ENCODE results near the gene FLG.

- TF ChIP-seq CTCF (conservative IDR thresholded peaks at IDR 0.05; ENCODE audit: low read depth in 2 of 2) (no peak), EZH2phosphoT487 (IDR thresholded peaks at IDR 0.05; ENCODE audit: unreplicated experiment) (no peak), POLR2AphosphoS5 (IDR thresholded peaks at IDR 0.05; ENCODE audit: low read depth) (no peak), EZH2 (IDR thresholded peaks at IDR 0.05; ENCODE audit: low read depth, unreplicated experiment) (no peak), ETS1 (IDR thresholded peaks at IDR 0.05) (no peak), ZNF114 (CRISPR knock-in tag; IDR thresholded peaks at IDR 0.05) (no peak), CREB1 (CRISPR knock-in tag; IDR thresholded peaks at IDR 0.05; ENCODE audit: low read depth) (no peak), JUNB (IDR thresholded peaks at IDR 0.05; ENCODE audit: unreplicated experiment) (no peak), STAT1 (IDR thresholded peaks at IDR 0.05; ENCODE audit: unreplicated experiment) (no peak), NANOG (IDR thresholded peaks at IDR 0.05; ENCODE audit: borderline replicate concordance) (no peak)
- TF ChIP-seq, protein P1, sequence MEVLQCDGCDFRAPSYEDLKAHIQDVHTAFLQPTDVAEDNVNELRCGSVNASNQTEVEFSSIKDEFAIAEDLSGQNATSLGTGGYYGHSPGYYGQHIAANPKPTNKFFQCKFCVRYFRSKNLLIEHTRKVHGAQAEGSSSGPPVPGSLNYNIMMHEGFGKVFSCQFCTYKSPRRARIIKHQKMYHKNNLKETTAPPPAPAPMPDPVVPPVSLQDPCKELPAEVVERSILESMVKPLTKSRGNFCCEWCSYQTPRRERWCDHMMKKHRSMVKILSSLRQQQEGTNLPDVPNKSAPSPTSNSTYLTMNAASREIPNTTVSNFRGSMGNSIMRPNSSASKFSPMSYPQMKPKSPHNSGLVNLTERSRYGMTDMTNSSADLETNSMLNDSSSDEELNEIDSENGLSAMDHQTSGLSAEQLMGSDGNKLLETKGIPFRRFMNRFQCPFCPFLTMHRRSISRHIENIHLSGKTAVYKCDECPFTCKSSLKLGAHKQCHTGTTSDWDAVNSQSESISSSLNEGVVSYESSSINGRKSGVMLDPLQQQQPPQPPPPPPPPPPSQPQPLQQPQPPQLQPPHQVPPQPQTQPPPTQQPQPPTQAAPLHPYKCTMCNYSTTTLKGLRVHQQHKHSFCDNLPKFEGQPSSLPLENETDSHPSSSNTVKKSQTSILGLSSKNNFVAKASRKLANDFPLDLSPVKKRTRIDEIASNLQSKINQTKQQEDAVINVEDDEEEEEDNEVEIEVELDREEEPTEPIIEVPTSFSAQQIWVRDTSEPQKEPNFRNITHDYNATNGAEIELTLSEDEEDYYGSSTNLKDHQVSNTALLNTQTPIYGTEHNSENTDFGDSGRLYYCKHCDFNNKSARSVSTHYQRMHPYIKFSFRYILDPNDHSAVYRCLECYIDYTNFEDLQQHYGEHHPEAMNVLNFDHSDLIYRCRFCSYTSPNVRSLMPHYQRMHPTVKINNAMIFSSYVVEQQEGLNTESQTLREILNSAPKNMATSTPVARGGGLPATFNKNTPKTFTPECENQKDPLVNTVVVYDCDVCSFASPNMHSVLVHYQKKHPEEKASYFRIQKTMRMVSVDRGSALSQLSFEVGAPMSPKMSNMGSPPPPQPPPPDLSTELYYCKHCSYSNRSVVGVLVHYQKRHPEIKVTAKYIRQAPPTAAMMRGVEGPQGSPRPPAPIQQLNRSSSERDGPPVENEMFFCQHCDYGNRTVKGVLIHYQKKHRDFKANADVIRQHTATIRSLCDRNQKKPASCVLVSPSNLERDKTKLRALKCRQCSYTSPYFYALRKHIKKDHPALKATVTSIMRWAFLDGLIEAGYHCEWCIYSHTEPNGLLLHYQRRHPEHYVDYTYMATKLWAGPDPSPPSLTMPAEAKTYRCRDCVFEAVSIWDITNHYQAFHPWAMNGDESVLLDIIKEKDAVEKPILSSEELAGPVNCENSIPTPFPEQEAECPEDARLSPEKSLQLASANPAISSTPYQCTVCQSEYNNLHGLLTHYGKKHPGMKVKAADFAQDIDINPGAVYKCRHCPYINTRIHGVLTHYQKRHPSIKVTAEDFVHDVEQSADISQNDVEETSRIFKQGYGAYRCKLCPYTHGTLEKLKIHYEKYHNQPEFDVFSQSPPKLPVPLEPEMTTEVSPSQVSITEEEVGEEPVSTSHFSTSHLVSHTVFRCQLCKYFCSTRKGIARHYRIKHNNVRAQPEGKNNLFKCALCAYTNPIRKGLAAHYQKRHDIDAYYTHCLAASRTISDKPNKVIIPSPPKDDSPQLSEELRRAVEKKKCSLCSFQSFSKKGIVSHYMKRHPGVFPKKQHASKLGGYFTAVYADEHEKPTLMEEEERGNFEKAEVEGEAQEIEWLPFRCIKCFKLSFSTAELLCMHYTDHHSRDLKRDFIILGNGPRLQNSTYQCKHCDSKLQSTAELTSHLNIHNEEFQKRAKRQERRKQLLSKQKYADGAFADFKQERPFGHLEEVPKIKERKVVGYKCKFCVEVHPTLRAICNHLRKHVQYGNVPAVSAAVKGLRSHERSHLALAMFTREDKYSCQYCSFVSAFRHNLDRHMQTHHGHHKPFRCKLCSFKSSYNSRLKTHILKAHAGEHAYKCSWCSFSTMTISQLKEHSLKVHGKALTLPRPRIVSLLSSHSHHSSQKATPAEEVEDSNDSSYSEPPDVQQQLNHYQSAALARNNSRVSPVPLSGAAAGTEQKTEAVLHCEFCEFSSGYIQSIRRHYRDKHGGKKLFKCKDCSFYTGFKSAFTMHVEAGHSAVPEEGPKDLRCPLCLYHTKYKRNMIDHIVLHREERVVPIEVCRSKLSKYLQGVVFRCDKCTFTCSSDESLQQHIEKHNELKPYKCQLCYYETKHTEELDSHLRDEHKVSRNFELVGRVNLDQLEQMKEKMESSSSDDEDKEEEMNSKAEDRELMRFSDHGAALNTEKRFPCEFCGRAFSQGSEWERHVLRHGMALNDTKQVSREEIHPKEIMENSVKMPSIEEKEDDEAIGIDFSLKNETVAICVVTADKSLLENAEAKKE (CRISPR knock-in tag; IDR thresholded peaks at IDR 0.05): no peak
- TF ChIP-seq, protein P2, sequence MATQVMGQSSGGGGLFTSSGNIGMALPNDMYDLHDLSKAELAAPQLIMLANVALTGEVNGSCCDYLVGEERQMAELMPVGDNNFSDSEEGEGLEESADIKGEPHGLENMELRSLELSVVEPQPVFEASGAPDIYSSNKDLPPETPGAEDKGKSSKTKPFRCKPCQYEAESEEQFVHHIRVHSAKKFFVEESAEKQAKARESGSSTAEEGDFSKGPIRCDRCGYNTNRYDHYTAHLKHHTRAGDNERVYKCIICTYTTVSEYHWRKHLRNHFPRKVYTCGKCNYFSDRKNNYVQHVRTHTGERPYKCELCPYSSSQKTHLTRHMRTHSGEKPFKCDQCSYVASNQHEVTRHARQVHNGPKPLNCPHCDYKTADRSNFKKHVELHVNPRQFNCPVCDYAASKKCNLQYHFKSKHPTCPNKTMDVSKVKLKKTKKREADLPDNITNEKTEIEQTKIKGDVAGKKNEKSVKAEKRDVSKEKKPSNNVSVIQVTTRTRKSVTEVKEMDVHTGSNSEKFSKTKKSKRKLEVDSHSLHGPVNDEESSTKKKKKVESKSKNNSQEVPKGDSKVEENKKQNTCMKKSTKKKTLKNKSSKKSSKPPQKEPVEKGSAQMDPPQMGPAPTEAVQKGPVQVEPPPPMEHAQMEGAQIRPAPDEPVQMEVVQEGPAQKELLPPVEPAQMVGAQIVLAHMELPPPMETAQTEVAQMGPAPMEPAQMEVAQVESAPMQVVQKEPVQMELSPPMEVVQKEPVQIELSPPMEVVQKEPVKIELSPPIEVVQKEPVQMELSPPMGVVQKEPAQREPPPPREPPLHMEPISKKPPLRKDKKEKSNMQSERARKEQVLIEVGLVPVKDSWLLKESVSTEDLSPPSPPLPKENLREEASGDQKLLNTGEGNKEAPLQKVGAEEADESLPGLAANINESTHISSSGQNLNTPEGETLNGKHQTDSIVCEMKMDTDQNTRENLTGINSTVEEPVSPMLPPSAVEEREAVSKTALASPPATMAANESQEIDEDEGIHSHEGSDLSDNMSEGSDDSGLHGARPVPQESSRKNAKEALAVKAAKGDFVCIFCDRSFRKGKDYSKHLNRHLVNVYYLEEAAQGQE (IDR thresholded peaks at IDR 0.05; ENCODE audit: unreplicated experiment): no peak
These were observed 49.4 kb upstream of the FLG start for GRCh38 chr1:152374451-152374850.

Measured in GM23338 (cell line).